Midbrain (tissue), 1 donor: ENCODE data around the gene CHMP5.

Source experiments
- DNase-seq: peaks from one replicate; lab custom pipeline; 2025; lab: John Stamatoyannopoulos, UW

CHMP5 gene

GRCh38 chr9:33318225-33318624 lies 53.4 kb downstream of the CHMP5 start:
- no peak for DNase-seq

GRCh38 chr9:33318781-33319180 lies 53.9 kb downstream of the CHMP5 start:
- DNase-seq, result no peak

- DNase-seq, result no peak
Observed at GRCh38 chr9:33320230-33320567, 55.4 kb downstream of the CHMP5 start.

- no peak for DNase-seq
Observed at GRCh38 chr9:33320568-33321261, 55.9 kb downstream of the CHMP5 start.

- DNase-seq, result no peak
Observed at GRCh38 chr9:33329117-33329563, 64.3 kb downstream of the CHMP5 start.

GRCh38 chr9:33329979-33330378 lies 65.1 kb downstream of the CHMP5 start:
- DNase-seq, result no peak

- no peak for DNase-seq
Observed at GRCh38 chr9:33331377-33331891, 66.6 kb downstream of the CHMP5 start.
